Muscle of leg (tissue), 11 donors: Measurements from ENCODE around the gene SGMS1. TPM values are rescaled to one million over a fixed set of nuclear protein-coding genes. Genes with fewer than 3 reads are reported as not detected.
"Not testable (repeated sequence)": the region's sequence is repeated elsewhere in the genome, so short reads cannot be mapped to it uniquely, and the experiment has no call there.

ENCODE experiments used
- DNase-seq: peaks from one replicate; pipeline ENCODE4 v3.0.0; 2013
- H3K27ac ChIP-seq: one replicate; pipeline ENCODE4 v1.5.1; 2013; ENCODE audit warnings: mild to moderate bottlenecking, low read length, control low read depth
- H3K27me3 ChIP-seq: one replicate; pipeline ENCODE4 v1.6.1; 2013; ENCODE audit warnings: low read length; ENCODE audit not compliant: control insufficient read depth, insufficient read depth
- H3K36me3 ChIP-seq: one replicate; pipeline ENCODE4 v1.6.1; 2013; ENCODE audit warnings: low read length; ENCODE audit not compliant: control insufficient read depth, insufficient read depth
- H3K4me1 ChIP-seq: one replicate; pipeline ENCODE4 v1.6.1; 2013; ENCODE audit warnings: low read length; ENCODE audit not compliant: control insufficient read depth, insufficient read depth
- H3K4me3 ChIP-seq: one replicate; pipeline ENCODE4 v1.5.1; 2013; ENCODE audit warnings: low read length, control low read depth
- H3K9me3 ChIP-seq: replicated peaks from 2 replicates; pipeline ENCODE4 v1.6.1; 2013; ENCODE audit warnings: low read depth, low read length; ENCODE audit not compliant: control insufficient read depth
- WGBS: methylation state at CpG from one replicate; pipeline ENCODE4 v1.1.5; 2013; ENCODE audit warnings: missing lambda C conversion rate; ENCODE audit not compliant: insufficient coverage; 5-methylcytosine and 5-hydroxymethylcytosine counted together
- polyA plus RNA-seq, 8 donors: library from polyadenylated mRNA; unstranded; fragments of 120-200 nt; gene quantifications; one replicate each; pipeline versions ENCODE4 v1.2.1 to v1.2.3, GENCODE V29; 2013; ENCODE audit warnings: inconsistent platforms in 1 of 8, low replicate concordance in 1 of 8; ENCODE audit not compliant: insufficient read length in 8 of 8, insufficient read depth in 1 of 8
- total RNA-seq: library from RNA; stranded (reverse); fragments of 120-200 nt; gene quantifications from one replicate; pipeline ENCODE4 v1.2.4, GENCODE V29; 2013

Gene SGMS1
- total and polyA plus RNA-seq, 9 donors: 18.2 to 30.5 (median 23.0) TPM

- not testable (repeated sequence) for DNase-seq, H3K27me3 ChIP-seq, H3K27ac ChIP-seq, H3K4me1 ChIP-seq, H3K4me3 ChIP-seq, H3K9me3 ChIP-seq, H3K36me3 ChIP-seq
- WGBS: 80% methylated on average over 2 of the region's 3 CpGs
Measured at GRCh38 chr10:50364730-50365129, 259.0 kb downstream of the SGMS1 start.

GRCh38 chr10:50362547-50363125 is 261.1 kb downstream of the SGMS1 start:
- Histone ChIP-seq H3K4me1 (peaks cover 14% of the 10 kb centered on the region), H3K9me3 (no peaks in the 10 kb centered on the region), H3K27ac (no peak overlapping the region), H3K27me3 (no peaks in the 10 kb centered on the region), H3K36me3 (no peaks in the 10 kb centered on the region), H3K4me3 (no peak overlapping the region)
- WGBS: no CpG with 5 or more reads among the region's 2 CpGs
- DNase-seq: no peak

- H3K27me3 ChIP-seq: no peaks in the 10 kb centered on the region
- no CpG with 5 or more reads among the region's 1 CpG for WGBS
- no peaks in the 10 kb centered on the region for H3K36me3 ChIP-seq
- no peak overlapping the region for H3K4me3 ChIP-seq
- no peaks in the 10 kb centered on the region for H3K9me3 ChIP-seq
- no peak for DNase-seq
- no peak overlapping the region for H3K27ac ChIP-seq
- peaks cover 14% of the 10 kb centered on the region for H3K4me1 ChIP-seq
Measured at GRCh38 chr10:50361946-50362345, 261.8 kb downstream of the SGMS1 start.

GRCh38 chr10:50360077-50360850 is 263.5 kb downstream of the SGMS1 start:
- Histone ChIP-seq H3K36me3 (no peaks in the 10 kb centered on the region), H3K4me1 (peaks cover 14% of the 10 kb centered on the region), H3K9me3 (no peaks in the 10 kb centered on the region), H3K27ac (peak overlapping the region; percentile 74), H3K27me3 (no peaks in the 10 kb centered on the region), H3K4me3 (no peak overlapping the region)
- peak; percentile 92 for DNase-seq
- 36% methylated on average over 1 of the region's 5 CpGs for WGBS

GRCh38 chr10:50358925-50359687 is 264.6 kb downstream of the SGMS1 start:
- no peak overlapping the region for H3K4me3 ChIP-seq
- H3K27me3 ChIP-seq: no peaks in the 10 kb centered on the region
- WGBS: no CpG with 5 or more reads among the region's 1 CpG
- no peaks in the 10 kb centered on the region for H3K9me3 ChIP-seq
- H3K36me3 ChIP-seq: no peaks in the 10 kb centered on the region
- H3K27ac ChIP-seq: no peak overlapping the region
- no peak for DNase-seq
- H3K4me1 ChIP-seq: peaks cover 14% of the 10 kb centered on the region

- DNase-seq: no peak
- H3K27me3 ChIP-seq: no peaks in the 10 kb centered on the region
- 100% methylated on average over 1 of the region's 2 CpGs for WGBS
- H3K4me3 ChIP-seq: no peak overlapping the region
- no peaks in the 10 kb centered on the region for H3K36me3 ChIP-seq
- H3K9me3 ChIP-seq: no peaks in the 10 kb centered on the region
- no peak overlapping the region for H3K27ac ChIP-seq
- peaks cover 14% of the 10 kb centered on the region for H3K4me1 ChIP-seq
Measured at GRCh38 chr10:50358411-50358810, 265.3 kb downstream of the SGMS1 start.

- H3K4me1 ChIP-seq: peaks cover 11% of the 10 kb centered on the region
- H3K27me3 ChIP-seq, H3K27ac ChIP-seq, H3K36me3 ChIP-seq, H3K9me3 ChIP-seq, H3K4me3 ChIP-seq, DNase-seq: not testable (repeated sequence)
- no CpG with 5 or more reads among the region's 1 CpG for WGBS
Measured at GRCh38 chr10:50356481-50356832, 267.3 kb downstream of the SGMS1 start.

- DNase-seq, H3K27me3 ChIP-seq, H3K27ac ChIP-seq, H3K9me3 ChIP-seq, H3K4me3 ChIP-seq, H3K36me3 ChIP-seq, H3K4me1 ChIP-seq: not testable (repeated sequence)
- 90% methylated on average over 6 of the region's 33 CpGs for WGBS
Measured at GRCh38 chr10:50355693-50356480, 267.9 kb downstream of the SGMS1 start.

GRCh38 chr10:50351483-50352146 is 272.1 kb downstream of the SGMS1 start:
- no peak overlapping the region for H3K4me3 ChIP-seq
- no peaks in the 10 kb centered on the region for H3K36me3 ChIP-seq
- H3K27me3 ChIP-seq: no peaks in the 10 kb centered on the region
- H3K4me1 ChIP-seq: no peaks in the 10 kb centered on the region
- DNase-seq: no peak
- peaks cover 4% of the 10 kb centered on the region for H3K9me3 ChIP-seq
- no peak overlapping the region for H3K27ac ChIP-seq
- WGBS: 100% methylated on average over 1 of the region's 7 CpGs
